GM23338 (cell line): ENCODE measurements around the gene RPL10A. TPM values are rescaled to one million over a fixed set of nuclear protein-coding genes. Genes with fewer than 3 reads are reported as not detected.

Experiments used
- ATAC-seq: fragments of 200-7000 bp; cut with Tn5 transposase; 3 replicates; pipeline ENCODE4 v1.9.1; 2020
- DNase-seq: peaks from one replicate; pipeline ENCODE4 v3.0.0-alpha.2; 2015; ENCODE audit warnings: low spot score
- H2AFZ ChIP-seq: fragments of 200-600 bp; sonication (generic); 2 replicates; pipeline ENCODE4 v1.8.0; 2016; ENCODE audit warnings: antibody characterized with exemption, mild to moderate bottlenecking, moderate library complexity
- H3F3A ChIP-seq: fragments of 200-600 bp; sonication (generic); replicated peaks from 2 replicates; pipeline ENCODE4 v1.8.0; 2017; ENCODE audit warnings: antibody characterized with exemption, mixed run types, low read depth
- H3K27ac ChIP-seq: fragments of 200-600 bp; sonication (generic); 2 replicates; pipeline ENCODE4 v1.6.1; 2016; ENCODE audit warnings: low read depth
- H3K27me3 ChIP-seq: fragments of 200-600 bp; sonication (generic); 2 replicates; pipeline ENCODE4 v1.8.0; 2016; ENCODE audit warnings: mild to moderate bottlenecking, mixed run types, moderate library complexity; ENCODE audit not compliant: insufficient read depth
- H3K36me3 ChIP-seq: fragments of 200-600 bp; sonication (generic); 2 replicates; pipeline ENCODE4 v1.8.0; 2016; ENCODE audit warnings: mild to moderate bottlenecking; ENCODE audit not compliant: insufficient read depth
- H3K4me1 ChIP-seq: fragments of 200-600 bp; sonication (generic); 2 replicates; pipeline ENCODE4 v1.8.0; 2016; ENCODE audit warnings: mild to moderate bottlenecking, moderate library complexity; ENCODE audit not compliant: insufficient read depth
- H3K4me2 ChIP-seq: fragments of 200-600 bp; sonication (generic); 2 replicates; pipeline ENCODE4 v1.7.1; 2017; ENCODE audit warnings: mixed run types
- H3K4me3 ChIP-seq: fragments of 200-600 bp; sonication (generic); 2 replicates; pipeline ENCODE4 v1.6.1; 2016; ENCODE audit warnings: mixed run types
- H3K79me2 ChIP-seq: fragments of 200-600 bp; sonication (generic); replicated peaks from 2 replicates; pipeline ENCODE4 v1.8.0; 2017; ENCODE audit warnings: mild to moderate bottlenecking; ENCODE audit not compliant: insufficient read depth
- H3K9me2 ChIP-seq: fragments of 200-600 bp; sonication (generic); 2 replicates; pipeline ENCODE4 v1.8.0; 2017; ENCODE audit not compliant: insufficient read depth
- H4K20me1 ChIP-seq: fragments of 200-600 bp; sonication (generic); replicated peaks from 2 replicates; pipeline ENCODE4 v1.8.0; 2017; ENCODE audit warnings: mild to moderate bottlenecking; ENCODE audit not compliant: insufficient read depth
- H3K27ac Mint-ChIP-seq: 2 replicates; pipeline ENCODE4 v1.8.0; 2020; ENCODE audit warnings: inconsistent platforms, mild to moderate bottlenecking, moderate library complexity, mixed read lengths
- H3K27me3 Mint-ChIP-seq: 3 replicates; pipeline ENCODE4 v1.8.0; 2022; ENCODE audit warnings: low read depth, mild to moderate bottlenecking, moderate library complexity, mixed read lengths, inconsistent platforms; ENCODE audit not compliant: insufficient read depth, poor library complexity
- H3K36me3 Mint-ChIP-seq: 3 replicates; pipeline ENCODE4 v1.8.0; 2021; ENCODE audit warnings: low read depth, mild to moderate bottlenecking, inconsistent platforms, moderate library complexity, mixed read lengths
- H3K4me1 Mint-ChIP-seq: 3 replicates; pipeline ENCODE4 v1.8.0; 2020; ENCODE audit warnings: mild to moderate bottlenecking, inconsistent platforms, mixed read lengths
- H3K4me3 Mint-ChIP-seq: 3 replicates; pipeline ENCODE4 v1.8.0; 2021; ENCODE audit warnings: moderate library complexity, mild to moderate bottlenecking, inconsistent platforms, mixed read lengths
- H3K9me3 Mint-ChIP-seq: 3 replicates; pipeline ENCODE4 v1.8.0; 2020; ENCODE audit warnings: moderate library complexity, mild to moderate bottlenecking, inconsistent platforms, mixed read lengths
- CREB1 ChIP-seq: fragments of 250-450 bp; sonication (Bioruptor Pico); IDR thresholded peaks from 2 replicates; pipeline ENCODE4 v1.5.0; 2020; ENCODE audit warnings: low read depth, mild to moderate bottlenecking, moderate library complexity
- EZH2 ChIP-seq: fragments of 200-600 bp; sonication (generic); IDR thresholded peaks from one replicate; pipeline ENCODE4 v1.8.0; 2017; ENCODE audit warnings: antibody characterized with exemption, mild to moderate bottlenecking, low read depth; ENCODE audit not compliant: unreplicated experiment
- EZH2phosphoT487 ChIP-seq: fragments of 200-600 bp; sonication (generic); IDR thresholded peaks from one replicate; pipeline ENCODE4 v1.8.1; 2018; ENCODE audit warnings: antibody characterized with exemption; ENCODE audit not compliant: unreplicated experiment
- JUNB ChIP-seq: IDR thresholded peaks from one replicate; pipeline ENCODE4 v1.6.1; 2016; ENCODE audit warnings: antibody characterized with exemption; ENCODE audit not compliant: unreplicated experiment
- NANOG ChIP-seq: IDR thresholded peaks from 2 replicates; pipeline ENCODE4 v1.6.1; 2016; ENCODE audit warnings: antibody characterized with exemption, borderline replicate concordance
- POLR2AphosphoS5 ChIP-seq: IDR thresholded peaks from 2 replicates; pipeline ENCODE4 v1.6.1; 2016; ENCODE audit warnings: antibody characterized with exemption, low read depth
- STAT1 ChIP-seq: IDR thresholded peaks from one replicate; pipeline ENCODE4 v1.6.1; 2016; ENCODE audit warnings: antibody characterized with exemption; ENCODE audit not compliant: unreplicated experiment
- polyA plus RNA-seq: library from polyadenylated mRNA; unstranded; fragments of >200 nt; fragmentation: Nextera tagmentation; extraction: Ambion mirVana; gene quantifications from 2 replicates; pipeline ENCODE4 v1.2.1, GENCODE V29; 2016
- total RNA-seq: library from RNA; depleted of rRNA; stranded (reverse); fragments of >200 nt; shearing (Covaris generic); gene quantifications from 2 replicates; pipeline ENCODE4 v1.2.3, GENCODE V29; 2014
- TF ChIP-seq, protein P1 (sequence below): fragments of 250-450 bp; sonication (Bioruptor Pico); IDR thresholded peaks from 2 replicates; pipeline ENCODE4 v1.5.0; 2020; ENCODE audit warnings: mild to moderate bottlenecking, moderate library complexity
- TF ChIP-seq, protein P2 (sequence below), 2 experiments: fragments of 200-600 bp in 1 of 2; sonication (generic) in 1 of 2; conservative IDR thresholded peaks; 2 replicates each; pipeline versions ENCODE4 v1.5.1 to v1.6.1; 2016 to 2017; ENCODE audit warnings: antibody characterized with exemption in 2 of 2, low read depth in 2 of 2, mild to moderate bottlenecking in 2 of 2, moderate library complexity in 1 of 2
- TF ChIP-seq, protein P3 (sequence below): IDR thresholded peaks from one replicate; pipeline ENCODE4 v1.6.1; 2018; ENCODE audit warnings: antibody characterized with exemption; ENCODE audit not compliant: unreplicated experiment

The RPL10A gene
- total and polyA plus RNA-seq, 2 experiments from 2014 or later: 730 to 1,297 TPM

DNA sequence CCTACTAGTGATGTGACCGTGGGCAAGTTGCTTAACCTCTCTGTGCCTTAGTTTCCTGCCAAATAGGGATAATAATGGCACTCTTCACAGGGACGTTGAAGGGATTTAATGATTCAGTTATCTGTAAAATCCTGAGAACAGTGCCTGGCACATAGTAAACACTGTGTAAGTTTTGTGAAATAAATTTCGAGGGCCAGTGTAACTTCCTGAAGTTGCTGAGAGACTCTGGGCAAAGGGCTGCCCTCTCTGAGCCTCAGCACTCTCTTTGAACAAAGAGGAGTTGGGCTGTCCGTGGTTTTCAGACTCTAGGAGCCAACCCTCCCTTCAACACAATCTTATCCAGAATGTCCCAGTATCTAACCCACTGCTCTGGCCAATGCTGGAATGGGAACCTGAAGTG lies 31.2 kb downstream of the RPL10A start:
- no peaks in the 10 kb centered on the region; the same call in 2 of the 3 replicates for H3K9me3 Mint-ChIP-seq
- no peak for TF ChIP-seq JUNB
- no peak for TF ChIP-seq EZH2
- TF ChIP-seq, protein P1, sequence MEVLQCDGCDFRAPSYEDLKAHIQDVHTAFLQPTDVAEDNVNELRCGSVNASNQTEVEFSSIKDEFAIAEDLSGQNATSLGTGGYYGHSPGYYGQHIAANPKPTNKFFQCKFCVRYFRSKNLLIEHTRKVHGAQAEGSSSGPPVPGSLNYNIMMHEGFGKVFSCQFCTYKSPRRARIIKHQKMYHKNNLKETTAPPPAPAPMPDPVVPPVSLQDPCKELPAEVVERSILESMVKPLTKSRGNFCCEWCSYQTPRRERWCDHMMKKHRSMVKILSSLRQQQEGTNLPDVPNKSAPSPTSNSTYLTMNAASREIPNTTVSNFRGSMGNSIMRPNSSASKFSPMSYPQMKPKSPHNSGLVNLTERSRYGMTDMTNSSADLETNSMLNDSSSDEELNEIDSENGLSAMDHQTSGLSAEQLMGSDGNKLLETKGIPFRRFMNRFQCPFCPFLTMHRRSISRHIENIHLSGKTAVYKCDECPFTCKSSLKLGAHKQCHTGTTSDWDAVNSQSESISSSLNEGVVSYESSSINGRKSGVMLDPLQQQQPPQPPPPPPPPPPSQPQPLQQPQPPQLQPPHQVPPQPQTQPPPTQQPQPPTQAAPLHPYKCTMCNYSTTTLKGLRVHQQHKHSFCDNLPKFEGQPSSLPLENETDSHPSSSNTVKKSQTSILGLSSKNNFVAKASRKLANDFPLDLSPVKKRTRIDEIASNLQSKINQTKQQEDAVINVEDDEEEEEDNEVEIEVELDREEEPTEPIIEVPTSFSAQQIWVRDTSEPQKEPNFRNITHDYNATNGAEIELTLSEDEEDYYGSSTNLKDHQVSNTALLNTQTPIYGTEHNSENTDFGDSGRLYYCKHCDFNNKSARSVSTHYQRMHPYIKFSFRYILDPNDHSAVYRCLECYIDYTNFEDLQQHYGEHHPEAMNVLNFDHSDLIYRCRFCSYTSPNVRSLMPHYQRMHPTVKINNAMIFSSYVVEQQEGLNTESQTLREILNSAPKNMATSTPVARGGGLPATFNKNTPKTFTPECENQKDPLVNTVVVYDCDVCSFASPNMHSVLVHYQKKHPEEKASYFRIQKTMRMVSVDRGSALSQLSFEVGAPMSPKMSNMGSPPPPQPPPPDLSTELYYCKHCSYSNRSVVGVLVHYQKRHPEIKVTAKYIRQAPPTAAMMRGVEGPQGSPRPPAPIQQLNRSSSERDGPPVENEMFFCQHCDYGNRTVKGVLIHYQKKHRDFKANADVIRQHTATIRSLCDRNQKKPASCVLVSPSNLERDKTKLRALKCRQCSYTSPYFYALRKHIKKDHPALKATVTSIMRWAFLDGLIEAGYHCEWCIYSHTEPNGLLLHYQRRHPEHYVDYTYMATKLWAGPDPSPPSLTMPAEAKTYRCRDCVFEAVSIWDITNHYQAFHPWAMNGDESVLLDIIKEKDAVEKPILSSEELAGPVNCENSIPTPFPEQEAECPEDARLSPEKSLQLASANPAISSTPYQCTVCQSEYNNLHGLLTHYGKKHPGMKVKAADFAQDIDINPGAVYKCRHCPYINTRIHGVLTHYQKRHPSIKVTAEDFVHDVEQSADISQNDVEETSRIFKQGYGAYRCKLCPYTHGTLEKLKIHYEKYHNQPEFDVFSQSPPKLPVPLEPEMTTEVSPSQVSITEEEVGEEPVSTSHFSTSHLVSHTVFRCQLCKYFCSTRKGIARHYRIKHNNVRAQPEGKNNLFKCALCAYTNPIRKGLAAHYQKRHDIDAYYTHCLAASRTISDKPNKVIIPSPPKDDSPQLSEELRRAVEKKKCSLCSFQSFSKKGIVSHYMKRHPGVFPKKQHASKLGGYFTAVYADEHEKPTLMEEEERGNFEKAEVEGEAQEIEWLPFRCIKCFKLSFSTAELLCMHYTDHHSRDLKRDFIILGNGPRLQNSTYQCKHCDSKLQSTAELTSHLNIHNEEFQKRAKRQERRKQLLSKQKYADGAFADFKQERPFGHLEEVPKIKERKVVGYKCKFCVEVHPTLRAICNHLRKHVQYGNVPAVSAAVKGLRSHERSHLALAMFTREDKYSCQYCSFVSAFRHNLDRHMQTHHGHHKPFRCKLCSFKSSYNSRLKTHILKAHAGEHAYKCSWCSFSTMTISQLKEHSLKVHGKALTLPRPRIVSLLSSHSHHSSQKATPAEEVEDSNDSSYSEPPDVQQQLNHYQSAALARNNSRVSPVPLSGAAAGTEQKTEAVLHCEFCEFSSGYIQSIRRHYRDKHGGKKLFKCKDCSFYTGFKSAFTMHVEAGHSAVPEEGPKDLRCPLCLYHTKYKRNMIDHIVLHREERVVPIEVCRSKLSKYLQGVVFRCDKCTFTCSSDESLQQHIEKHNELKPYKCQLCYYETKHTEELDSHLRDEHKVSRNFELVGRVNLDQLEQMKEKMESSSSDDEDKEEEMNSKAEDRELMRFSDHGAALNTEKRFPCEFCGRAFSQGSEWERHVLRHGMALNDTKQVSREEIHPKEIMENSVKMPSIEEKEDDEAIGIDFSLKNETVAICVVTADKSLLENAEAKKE (CRISPR knock-in tag): no peak
- 0 out of 2 replicates have a peak, but pooled peaks cover 14% of the 10 kb centered on the region for H3F3A ChIP-seq
- H3K27me3 Mint-ChIP-seq: peaks cover 35% of the 10 kb centered on the region
- DNase-seq (no peak), ATAC-seq (no peak)
- H3K4me1 ChIP-seq: peaks cover 34% of the 10 kb centered on the region
- no peaks in the 10 kb centered on the region for H3K9me2 ChIP-seq
- H3K27me3 ChIP-seq: peaks cover 9% of the 10 kb centered on the region; the same call in 1 of the 2 replicates
- H3K4me3 ChIP-seq: no peak overlapping the region
- no peaks in the 10 kb centered on the region for H3K36me3 ChIP-seq
- H2AFZ ChIP-seq: no peak overlapping the region
- H3K79me2 ChIP-seq: peaks cover 17% of the 10 kb centered on the region
- H3K27ac Mint-ChIP-seq: no peak overlapping the region
- peaks cover 5% of the 10 kb centered on the region; the same call in 1 of the 3 replicates for H3K36me3 Mint-ChIP-seq
- H3K27ac ChIP-seq: no peak overlapping the region
- H4K20me1 ChIP-seq: peaks cover 11% of the 10 kb centered on the region; the same call in 1 of the 2 replicates
- H3K4me2 ChIP-seq: peak overlapping the region; percentile 97; the same call in 1 of the 2 replicates
- 0 out of 3 replicates have a peak overlapping the region, but pooled peaks have one; percentile 12 for H3K4me3 Mint-ChIP-seq
- peaks cover 39% of the 10 kb centered on the region for H3K4me1 Mint-ChIP-seq

DNA sequence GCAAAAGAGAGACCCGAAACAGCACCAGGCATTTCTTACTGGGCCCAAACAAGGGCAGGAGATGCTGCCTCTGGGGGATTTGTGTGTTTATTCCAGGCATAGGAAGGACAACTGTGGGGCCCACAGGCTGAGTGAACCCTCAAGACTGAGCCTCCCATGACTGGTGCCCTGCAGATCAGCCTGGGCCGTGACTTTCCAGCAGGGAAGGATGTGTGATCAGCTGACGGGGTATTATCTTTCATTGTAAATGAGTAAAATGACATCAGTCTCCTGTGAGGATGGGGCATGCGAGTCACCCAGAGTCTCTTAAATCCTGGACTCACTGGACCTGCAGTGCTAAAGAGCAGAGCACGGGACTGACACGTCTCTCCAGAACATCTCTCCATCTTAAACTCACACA lies 32.6 kb downstream of the RPL10A start:
- H3F3A ChIP-seq: peaks cover 20% of the 10 kb centered on the region; the same call in 1 of the 2 replicates
- Mint-ChIP-seq H3K4me1 (peaks cover 33% of the 10 kb centered on the region), H3K4me3 (no peak overlapping the region; the same call in 2 of the 3 replicates), H3K27me3 (peaks cover 29% of the 10 kb centered on the region), H3K36me3 (peaks cover 5% of the 10 kb centered on the region; the same call in 1 of the 3 replicates), H3K9me3 (no peaks in the 10 kb centered on the region; the same call in 2 of the 3 replicates), H3K27ac (peak overlapping the region; percentile 84)
- no peak overlapping the region for H3K4me2 ChIP-seq
- H3K27me3 ChIP-seq: peaks cover 9% of the 10 kb centered on the region; the same call in 1 of the 2 replicates
- H3K79me2 ChIP-seq: peaks cover 3% of the 10 kb centered on the region; the same call in 1 of the 2 replicates
- H3K9me2 ChIP-seq: no peaks in the 10 kb centered on the region
- ATAC-seq (no peak), DNase-seq (no peak)
- no peaks in the 10 kb centered on the region for H4K20me1 ChIP-seq
- H3K4me1 ChIP-seq: peaks cover 26% of the 10 kb centered on the region
- H3K4me3 ChIP-seq: no peak overlapping the region
- H2AFZ ChIP-seq: no peak overlapping the region
- no peak overlapping the region for H3K27ac ChIP-seq
- no peaks in the 10 kb centered on the region for H3K36me3 ChIP-seq
- TF ChIP-seq NANOG (no peak), EZH2phosphoT487 (no peak), STAT1 (no peak), EZH2 (no peak), POLR2AphosphoS5 (no peak), JUNB (no peak), CREB1 (CRISPR knock-in tag) (no peak)
- TF ChIP-seq, protein P2, sequence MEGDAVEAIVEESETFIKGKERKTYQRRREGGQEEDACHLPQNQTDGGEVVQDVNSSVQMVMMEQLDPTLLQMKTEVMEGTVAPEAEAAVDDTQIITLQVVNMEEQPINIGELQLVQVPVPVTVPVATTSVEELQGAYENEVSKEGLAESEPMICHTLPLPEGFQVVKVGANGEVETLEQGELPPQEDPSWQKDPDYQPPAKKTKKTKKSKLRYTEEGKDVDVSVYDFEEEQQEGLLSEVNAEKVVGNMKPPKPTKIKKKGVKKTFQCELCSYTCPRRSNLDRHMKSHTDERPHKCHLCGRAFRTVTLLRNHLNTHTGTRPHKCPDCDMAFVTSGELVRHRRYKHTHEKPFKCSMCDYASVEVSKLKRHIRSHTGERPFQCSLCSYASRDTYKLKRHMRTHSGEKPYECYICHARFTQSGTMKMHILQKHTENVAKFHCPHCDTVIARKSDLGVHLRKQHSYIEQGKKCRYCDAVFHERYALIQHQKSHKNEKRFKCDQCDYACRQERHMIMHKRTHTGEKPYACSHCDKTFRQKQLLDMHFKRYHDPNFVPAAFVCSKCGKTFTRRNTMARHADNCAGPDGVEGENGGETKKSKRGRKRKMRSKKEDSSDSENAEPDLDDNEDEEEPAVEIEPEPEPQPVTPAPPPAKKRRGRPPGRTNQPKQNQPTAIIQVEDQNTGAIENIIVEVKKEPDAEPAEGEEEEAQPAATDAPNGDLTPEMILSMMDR (conservative IDR thresholded peaks at IDR 0.05; ENCODE audit: low read depth in 2 of 2): no peak
- TF ChIP-seq, protein P3, sequence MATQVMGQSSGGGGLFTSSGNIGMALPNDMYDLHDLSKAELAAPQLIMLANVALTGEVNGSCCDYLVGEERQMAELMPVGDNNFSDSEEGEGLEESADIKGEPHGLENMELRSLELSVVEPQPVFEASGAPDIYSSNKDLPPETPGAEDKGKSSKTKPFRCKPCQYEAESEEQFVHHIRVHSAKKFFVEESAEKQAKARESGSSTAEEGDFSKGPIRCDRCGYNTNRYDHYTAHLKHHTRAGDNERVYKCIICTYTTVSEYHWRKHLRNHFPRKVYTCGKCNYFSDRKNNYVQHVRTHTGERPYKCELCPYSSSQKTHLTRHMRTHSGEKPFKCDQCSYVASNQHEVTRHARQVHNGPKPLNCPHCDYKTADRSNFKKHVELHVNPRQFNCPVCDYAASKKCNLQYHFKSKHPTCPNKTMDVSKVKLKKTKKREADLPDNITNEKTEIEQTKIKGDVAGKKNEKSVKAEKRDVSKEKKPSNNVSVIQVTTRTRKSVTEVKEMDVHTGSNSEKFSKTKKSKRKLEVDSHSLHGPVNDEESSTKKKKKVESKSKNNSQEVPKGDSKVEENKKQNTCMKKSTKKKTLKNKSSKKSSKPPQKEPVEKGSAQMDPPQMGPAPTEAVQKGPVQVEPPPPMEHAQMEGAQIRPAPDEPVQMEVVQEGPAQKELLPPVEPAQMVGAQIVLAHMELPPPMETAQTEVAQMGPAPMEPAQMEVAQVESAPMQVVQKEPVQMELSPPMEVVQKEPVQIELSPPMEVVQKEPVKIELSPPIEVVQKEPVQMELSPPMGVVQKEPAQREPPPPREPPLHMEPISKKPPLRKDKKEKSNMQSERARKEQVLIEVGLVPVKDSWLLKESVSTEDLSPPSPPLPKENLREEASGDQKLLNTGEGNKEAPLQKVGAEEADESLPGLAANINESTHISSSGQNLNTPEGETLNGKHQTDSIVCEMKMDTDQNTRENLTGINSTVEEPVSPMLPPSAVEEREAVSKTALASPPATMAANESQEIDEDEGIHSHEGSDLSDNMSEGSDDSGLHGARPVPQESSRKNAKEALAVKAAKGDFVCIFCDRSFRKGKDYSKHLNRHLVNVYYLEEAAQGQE: no peak
